Measurements from ENCODE around the gene HOOK1.

- TF ChIP-seq POLR2A (IDR thresholded peaks at IDR 0.05): no peak
- TF ChIP-seq, protein P1, sequence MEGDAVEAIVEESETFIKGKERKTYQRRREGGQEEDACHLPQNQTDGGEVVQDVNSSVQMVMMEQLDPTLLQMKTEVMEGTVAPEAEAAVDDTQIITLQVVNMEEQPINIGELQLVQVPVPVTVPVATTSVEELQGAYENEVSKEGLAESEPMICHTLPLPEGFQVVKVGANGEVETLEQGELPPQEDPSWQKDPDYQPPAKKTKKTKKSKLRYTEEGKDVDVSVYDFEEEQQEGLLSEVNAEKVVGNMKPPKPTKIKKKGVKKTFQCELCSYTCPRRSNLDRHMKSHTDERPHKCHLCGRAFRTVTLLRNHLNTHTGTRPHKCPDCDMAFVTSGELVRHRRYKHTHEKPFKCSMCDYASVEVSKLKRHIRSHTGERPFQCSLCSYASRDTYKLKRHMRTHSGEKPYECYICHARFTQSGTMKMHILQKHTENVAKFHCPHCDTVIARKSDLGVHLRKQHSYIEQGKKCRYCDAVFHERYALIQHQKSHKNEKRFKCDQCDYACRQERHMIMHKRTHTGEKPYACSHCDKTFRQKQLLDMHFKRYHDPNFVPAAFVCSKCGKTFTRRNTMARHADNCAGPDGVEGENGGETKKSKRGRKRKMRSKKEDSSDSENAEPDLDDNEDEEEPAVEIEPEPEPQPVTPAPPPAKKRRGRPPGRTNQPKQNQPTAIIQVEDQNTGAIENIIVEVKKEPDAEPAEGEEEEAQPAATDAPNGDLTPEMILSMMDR (IDR thresholded peaks at IDR 0.05): no peak
These were observed 49.6 kb upstream of the HOOK1 start for GRCh38 chr1:59765011-59765730.

All from gastroesophageal sphincter (tissue), 3 donors.